HepG2 (cell line): ENCODE measurements around the gene VARS1. TPM values are rescaled to one million over a fixed set of nuclear protein-coding genes. Genes with fewer than 3 reads are reported as not detected.

Experiments used
- AGO2 ChIP-seq: fragments of 200-400 bp; formaldehyde crosslinking; optimal IDR thresholded peaks from 2 replicates; pipeline ENCODE3; 2017; ENCODE audit warnings: mild to moderate bottlenecking, low read depth, low read length, moderate library complexity
- E2F2 ChIP-seq: sonication (generic); formaldehyde crosslinking; IDR thresholded peaks from 2 replicates; pipeline ENCODE4 v1.4.0; 2020; ENCODE audit warnings: missing genetic modification reagents, borderline replicate concordance
- FOXO4 ChIP-seq: sonication (generic); formaldehyde crosslinking; conservative IDR thresholded peaks from 2 replicates; pipeline ENCODE4 v1.8.1; 2023; ENCODE audit warnings: missing genetic modification reagents
- HIVEP1 ChIP-seq: sonication (generic); formaldehyde crosslinking; IDR thresholded peaks from 2 replicates; pipeline ENCODE4 v1.4.0; 2020; ENCODE audit warnings: mild to moderate bottlenecking, missing genetic modification reagents
- HOXA7 ChIP-seq: sonication (generic); formaldehyde crosslinking; IDR thresholded peaks from 2 replicates; pipeline ENCODE4 v1.8.1; 2022; ENCODE audit warnings: mild to moderate bottlenecking, missing genetic modification reagents, moderate library complexity
- NFATC3 ChIP-seq: sonication (generic); formaldehyde crosslinking; IDR thresholded peaks from 2 replicates; pipeline ENCODE4 v1.5.1; 2020; ENCODE audit warnings: mild to moderate bottlenecking, missing genetic modification reagents
- NONO ChIP-seq, 2 experiments: fragments of 450-650 bp in 1 of 2; sonication (generic) in 1 of 2; formaldehyde crosslinking in 1 of 2; IDR thresholded peaks in 1 of 2; conservative IDR thresholded peaks in 1 of 2; 2 replicates each; pipeline versions ENCODE4 v1.6.1 to v1.8.0; 2017 to 2022; ENCODE audit warnings: mild to moderate bottlenecking in 1 of 2, missing genetic modification reagents in 1 of 2, moderate library complexity in 1 of 2
- PHF5A ChIP-seq: IDR thresholded peaks from one replicate; pipeline ENCODE4 v1.6.1; 2018; ENCODE audit warnings: low read depth, missing genetic modification reagents; ENCODE audit not compliant: unreplicated experiment
- REXO4 ChIP-seq: sonication (generic); formaldehyde crosslinking; IDR thresholded peaks from 2 replicates; pipeline ENCODE4 v1.8.0; 2022; ENCODE audit warnings: missing genetic modification reagents, mild to moderate bottlenecking, borderline replicate concordance
- RFXAP ChIP-seq: sonication (generic); formaldehyde crosslinking; IDR thresholded peaks from 2 replicates; pipeline ENCODE4 v1.4.0; 2020; ENCODE audit warnings: missing genetic modification reagents, borderline replicate concordance
- TAF1 ChIP-seq: sonication (generic); formaldehyde crosslinking; IDR thresholded peaks from 2 replicates; pipeline ENCODE4 v1.4.0; 2020; ENCODE audit warnings: missing genetic modification reagents
- TCF12 ChIP-seq, 2 experiments: fragments of 450-650 bp in 1 of 2; sonication (generic) in 1 of 2; formaldehyde crosslinking in 1 of 2; IDR thresholded peaks; 2 replicates each; pipeline versions ENCODE4 v1.6.1 to v1.8.0; 2017 to 2022; ENCODE audit warnings: antibody characterized with exemption in 1 of 2, mild to moderate bottlenecking in 1 of 2, missing genetic modification reagents in 1 of 2, moderate library complexity in 1 of 2
- TP53 ChIP-seq: sonication (generic); formaldehyde crosslinking; conservative IDR thresholded peaks from 2 replicates; pipeline ENCODE4 v1.4.0; 2020; ENCODE audit warnings: missing genetic modification reagents
- ZFYVE20 ChIP-seq: sonication (generic); formaldehyde crosslinking; IDR thresholded peaks from 2 replicates; pipeline ENCODE4 v1.8.0; 2023; ENCODE audit warnings: low read depth, mild to moderate bottlenecking, moderate library complexity, missing genetic modification reagents, borderline replicate concordance
- ZNF567 ChIP-seq: sonication (generic); formaldehyde crosslinking; IDR thresholded peaks from 2 replicates; pipeline ENCODE4 v1.8.1; 2023; ENCODE audit warnings: mild to moderate bottlenecking, missing genetic modification reagents, borderline replicate concordance
- ZNF724P ChIP-seq: sonication (generic); formaldehyde crosslinking; IDR thresholded peaks from 2 replicates; pipeline ENCODE4 v1.8.0; 2022; ENCODE audit warnings: missing genetic modification reagents, borderline replicate concordance
- ZNF775 ChIP-seq: sonication (generic); formaldehyde crosslinking; IDR thresholded peaks from 2 replicates; pipeline ENCODE4 v1.4.0; 2020; ENCODE audit warnings: missing genetic modification reagents, mild to moderate bottlenecking, moderate library complexity, borderline replicate concordance
- ZSCAN9 ChIP-seq: IDR thresholded peaks from 2 replicates; pipeline ENCODE4 v1.6.1; 2016; ENCODE audit warnings: borderline replicate concordance
- polyA plus RNA-seq, 8 experiments: library from polyadenylated mRNA; depleted of rRNA in 3 of 8; stranded (reverse) in 7 of 8; unstranded in 1 of 8; fragments of >200 nt; fragmentation: Illumina TruSeq in 4 of 8; extraction: Trizol in 4 of 8; gene quantifications; 2 replicates each; pipeline versions ENCODE4 v1.2.1 to v1.2.3, GENCODE V29; 2011 to 2016; ENCODE audit warnings: low read depth in 4 of 8, missing spikeins in 1 of 8, mixed read lengths in 1 of 8; ENCODE audit not compliant: insufficient read depth in 1 of 8
- total RNA-seq, 5 experiments: library from RNA; depleted of rRNA; stranded (reverse); fragments of >200 nt; fragmentation: Illumina TruSeq; extraction: Trizol; gene quantifications; 2 replicates each; pipeline ENCODE4 v1.2.3, GENCODE V29; 2016; ENCODE audit warnings: low read depth in 1 of 5
- TF ChIP-seq, protein P1 (sequence below): sonication (generic); formaldehyde crosslinking; IDR thresholded peaks from 2 replicates; pipeline ENCODE4 v1.4.0; 2020; ENCODE audit warnings: low read depth, missing genetic modification reagents
- TF ChIP-seq, protein P2 (sequence below): IDR thresholded peaks from 2 replicates; pipeline ENCODE4 v1.6.1; 2016; ENCODE audit warnings: missing biosample characterization, missing genetic modification reagents, low read depth

The VARS1 gene
- total and polyA plus RNA-seq, 2 of the 13 experiments (the other 11 are each of a cell fraction or from before 2014, with no cell fraction given), result 14.7 to 56.1 TPM

DNA sequence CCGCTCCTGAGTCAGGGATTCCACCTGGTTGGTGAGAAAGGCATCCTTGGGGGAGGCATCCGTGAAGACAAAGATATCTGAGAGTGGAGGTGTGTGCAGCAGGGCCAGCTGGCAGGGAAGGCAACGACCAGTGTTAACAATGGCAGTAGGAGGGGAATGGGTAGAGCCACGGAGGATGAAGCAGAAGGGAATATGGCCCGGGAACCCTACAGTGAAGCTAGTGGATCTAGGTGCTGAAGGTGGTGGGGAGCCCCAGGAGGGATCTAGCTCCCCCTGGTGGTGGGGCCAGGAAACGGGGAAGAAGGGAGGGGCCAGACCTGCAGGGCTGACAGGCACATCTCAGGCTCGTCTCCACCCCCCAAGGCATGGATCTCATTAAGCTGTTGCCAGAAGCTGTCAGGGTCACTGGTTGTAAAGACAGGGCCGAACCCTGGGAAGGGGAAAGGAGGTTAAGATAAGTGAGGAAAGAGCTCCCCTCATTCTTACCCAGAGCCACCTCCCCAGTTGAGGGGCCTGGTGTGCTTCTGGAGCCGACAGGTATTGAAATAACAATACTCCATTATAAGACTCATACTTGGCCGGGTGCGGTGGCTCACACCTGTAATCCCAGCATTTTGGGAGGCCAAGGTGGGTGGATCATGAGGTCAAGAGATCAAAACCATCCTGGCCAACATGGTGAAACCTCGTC lies 25.7 kb downstream of the VARS1 start (continued):
- TF ChIP-seq NONO (IDR thresholded peaks at IDR 0.05) (no peak), NONO (CRISPR knock-in tag; conservative IDR thresholded peaks at IDR 0.05) (no peak), ZFYVE20 (CRISPR knock-in tag) (no peak), HOXA7 (CRISPR knock-in tag) (no peak), ZNF567 (0 out of 2 replicates have a peak, but pooled peaks have one; percentile 51), ZSCAN9 (CRISPR knock-in tag) (peak; percentile 40; the same call in 1 of the 2 replicates), PHF5A (CRISPR knock-in tag) (peak; percentile 80), E2F2 (CRISPR knock-in tag) (no peak), TAF1 (CRISPR knock-in tag) (no peak; the same call in 1 of the 2 replicates), HIVEP1 (peak; percentile 69; the same call in 1 of the 2 replicates), TCF12 (IDR thresholded peaks at IDR 0.05) (no peak), TCF12 (CRISPR knock-in tag; IDR thresholded peaks at IDR 0.05) (no peak), ZNF775 (no peak), RFXAP (CRISPR knock-in tag) (no peak), ZNF724P (CRISPR knock-in tag) (no peak), NFATC3 (CRISPR knock-in tag) (no peak), AGO2 (no peak), FOXO4 (CRISPR knock-in tag) (no peak), TP53 (CRISPR knock-in tag) (no peak), REXO4 (CRISPR knock-in tag) (no peak)
- TF ChIP-seq, protein P1, sequence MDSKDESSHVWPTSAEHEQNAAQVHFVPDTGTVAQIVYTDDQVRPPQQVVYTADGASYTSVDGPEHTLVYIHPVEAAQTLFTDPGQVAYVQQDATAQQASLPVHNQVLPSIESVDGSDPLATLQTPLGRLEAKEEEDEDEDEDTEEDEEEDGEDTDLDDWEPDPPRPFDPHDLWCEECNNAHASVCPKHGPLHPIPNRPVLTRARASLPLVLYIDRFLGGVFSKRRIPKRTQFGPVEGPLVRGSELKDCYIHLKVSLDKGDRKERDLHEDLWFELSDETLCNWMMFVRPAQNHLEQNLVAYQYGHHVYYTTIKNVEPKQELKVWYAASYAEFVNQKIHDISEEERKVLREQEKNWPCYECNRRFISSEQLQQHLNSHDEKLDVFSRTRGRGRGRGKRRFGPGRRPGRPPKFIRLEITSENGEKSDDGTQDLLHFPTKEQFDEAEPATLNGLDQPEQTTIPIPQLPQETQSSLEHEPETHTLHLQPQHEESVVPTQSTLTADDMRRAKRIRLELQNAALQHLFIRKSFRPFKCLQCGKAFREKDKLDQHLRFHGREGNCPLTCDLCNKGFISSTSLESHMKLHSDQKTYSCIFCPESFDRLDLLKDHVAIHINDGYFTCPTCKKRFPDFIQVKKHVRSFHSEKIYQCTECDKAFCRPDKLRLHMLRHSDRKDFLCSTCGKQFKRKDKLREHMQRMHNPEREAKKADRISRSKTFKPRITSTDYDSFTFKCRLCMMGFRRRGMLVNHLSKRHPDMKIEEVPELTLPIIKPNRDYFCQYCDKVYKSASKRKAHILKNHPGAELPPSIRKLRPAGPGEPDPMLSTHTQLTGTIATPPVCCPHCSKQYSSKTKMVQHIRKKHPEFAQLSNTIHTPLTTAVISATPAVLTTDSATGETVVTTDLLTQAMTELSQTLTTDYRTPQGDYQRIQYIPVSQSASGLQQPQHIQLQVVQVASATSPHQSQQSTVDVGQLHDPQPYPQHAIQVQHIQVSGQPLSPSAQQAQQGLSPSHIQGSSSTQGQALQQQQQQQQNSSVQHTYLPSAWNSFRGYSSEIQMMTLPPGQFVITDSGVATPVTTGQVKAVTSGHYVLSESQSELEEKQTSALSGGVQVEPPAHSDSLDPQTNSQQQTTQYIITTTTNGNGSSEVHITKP (CRISPR knock-in tag), result 0 out of 2 replicates have a peak, but pooled peaks have one; percentile 46
- TF ChIP-seq, protein P2, sequence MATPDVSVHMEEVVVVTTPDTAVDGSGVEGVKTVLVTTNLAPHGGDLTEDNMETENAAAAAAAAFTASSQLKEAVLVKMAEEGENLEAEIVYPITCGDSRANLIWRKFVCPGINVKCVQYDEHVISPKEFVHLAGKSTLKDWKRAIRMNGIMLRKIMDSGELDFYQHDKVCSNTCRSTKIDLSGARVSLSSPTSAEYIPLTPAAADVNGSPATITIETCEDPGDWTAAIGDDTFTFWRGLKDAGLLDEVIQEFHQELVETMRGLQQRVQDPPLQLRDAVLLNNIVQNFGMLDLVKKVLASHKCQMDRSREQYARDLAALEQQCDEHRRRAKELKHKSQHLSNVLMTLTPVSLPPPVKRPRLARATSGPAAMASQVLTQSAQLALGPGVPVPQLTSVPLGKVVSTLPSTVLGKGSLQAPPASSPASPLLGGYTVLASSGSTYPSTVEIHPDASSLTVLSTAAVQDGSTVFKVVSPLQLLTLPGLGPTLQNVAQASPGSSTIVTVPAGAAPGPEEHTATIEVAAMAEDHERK (CRISPR knock-in tag), result no peak
